Measurements from ENCODE around the gene BCL2L12. TPM values are rescaled to one million over a fixed set of nuclear protein-coding genes. Genes with fewer than 3 reads are reported as not detected.
"Not testable (repeated sequence)": the region's sequence is repeated elsewhere in the genome, so short reads cannot be mapped to it uniquely, and the experiment has no call there.

BCL2L12 gene
- total RNA-seq: 10 to 100 TPM in 2 of 6 donors, 1 to 10 TPM in 4; 6.0 to 12.0 (median 9.6) TPM
- 10 to 100 TPM; 16.2 to 16.5 TPM for polyA plus RNA-seq

- ATAC-seq: peak; percentile 89 to 94 (median 90)
- peak within 1 kb of the TSS; percentile 45 to 80 (median 67) for H3K4me3 ChIP-seq
- DNase-seq: peak; percentile 97 to 100 (median 98)
- peaks cover 0 to 7% (median 5%) of the 10 kb centered on the region in 3 donors for H3K4me1 ChIP-seq
- peak within 1 kb of the TSS; percentile 77 to 91 (median 79) for H3K27ac ChIP-seq
- H3K36me3 ChIP-seq: peaks cover 0 to 10% (median 9%) of the 10 kb centered on the region in 3 donors
- 0% methylated on average over 50 of the region's 50 CpGs for WGBS, 2 donors
- TF ChIP-seq, protein P1, sequence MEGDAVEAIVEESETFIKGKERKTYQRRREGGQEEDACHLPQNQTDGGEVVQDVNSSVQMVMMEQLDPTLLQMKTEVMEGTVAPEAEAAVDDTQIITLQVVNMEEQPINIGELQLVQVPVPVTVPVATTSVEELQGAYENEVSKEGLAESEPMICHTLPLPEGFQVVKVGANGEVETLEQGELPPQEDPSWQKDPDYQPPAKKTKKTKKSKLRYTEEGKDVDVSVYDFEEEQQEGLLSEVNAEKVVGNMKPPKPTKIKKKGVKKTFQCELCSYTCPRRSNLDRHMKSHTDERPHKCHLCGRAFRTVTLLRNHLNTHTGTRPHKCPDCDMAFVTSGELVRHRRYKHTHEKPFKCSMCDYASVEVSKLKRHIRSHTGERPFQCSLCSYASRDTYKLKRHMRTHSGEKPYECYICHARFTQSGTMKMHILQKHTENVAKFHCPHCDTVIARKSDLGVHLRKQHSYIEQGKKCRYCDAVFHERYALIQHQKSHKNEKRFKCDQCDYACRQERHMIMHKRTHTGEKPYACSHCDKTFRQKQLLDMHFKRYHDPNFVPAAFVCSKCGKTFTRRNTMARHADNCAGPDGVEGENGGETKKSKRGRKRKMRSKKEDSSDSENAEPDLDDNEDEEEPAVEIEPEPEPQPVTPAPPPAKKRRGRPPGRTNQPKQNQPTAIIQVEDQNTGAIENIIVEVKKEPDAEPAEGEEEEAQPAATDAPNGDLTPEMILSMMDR (IDR thresholded peaks at IDR 0.05): no peak
- no peaks in the 10 kb centered on the region for H3K9me3 ChIP-seq
- no peaks in the 10 kb centered on the region for H3K27me3 ChIP-seq
- peak; percentile 51 for FAIRE-seq
- intact Hi-C loops (cut with DNase I): no loop called here
Measured at GRCh38 chr19:49665351-49666119, at the start of gene BCL2L12, which contains the start of gene IRF3. Gene BCL2L12, plus strand, starts transcription at chr19:49665933. Its CDS starts 760 bp downstream, at chr19:49666693. Gene IRF3, minus strand, starts transcription at chr19:49665857. Its CDS starts 1,019 bp downstream, at chr19:49664838.

- no peak overlapping the region for H3K4me3 ChIP-seq
- intact Hi-C loops (cut with DNase I): no loop called here
- TF ChIP-seq, protein P1 (IDR thresholded peaks at IDR 0.05): no peak
- peaks cover 0 to 21% (median 15%) of the 10 kb centered on the region in 3 donors for H3K36me3 ChIP-seq
- DNase-seq (no peak), ATAC-seq (no peak), FAIRE-seq (no peak)
- no peak overlapping the region for H3K27ac ChIP-seq
- H3K27me3 ChIP-seq: no peaks in the 10 kb centered on the region
- H3K9me3 ChIP-seq: no peaks in the 10 kb centered on the region
- 97 to 99% methylated on average over 7 of the region's 7 CpGs for WGBS, 2 donors
- H3K4me1 ChIP-seq: no peaks in the 10 kb centered on the region
Measured at GRCh38 chr19:49616532-49616931, 49.2 kb upstream of the BCL2L12 start.

DNA sequence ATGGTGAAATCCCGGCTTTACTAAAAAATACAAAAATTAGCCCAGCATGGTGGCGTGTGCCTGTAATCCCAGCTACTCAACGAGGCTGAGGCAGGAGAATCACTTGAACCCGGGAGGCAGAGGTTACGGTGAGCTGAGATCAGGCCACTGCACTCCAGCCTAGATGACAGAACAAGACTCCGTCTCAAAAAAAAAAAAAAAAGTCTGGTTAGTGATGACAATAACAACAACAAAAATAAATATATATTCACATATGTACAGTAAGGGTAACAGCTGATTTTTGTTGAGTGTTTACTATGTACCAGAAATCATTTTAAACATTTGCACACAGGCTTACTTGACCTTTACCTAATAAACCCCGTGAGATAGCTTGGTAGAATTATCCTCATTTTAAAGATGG, 48.8 kb upstream of the BCL2L12 start:
- intact Hi-C loops (cut with DNase I): no loop called here
- no peak for ATAC-seq
- H3K27ac ChIP-seq: no peak overlapping the region
- peaks cover 0 to 22% (median 18%) of the 10 kb centered on the region in 3 donors for H3K36me3 ChIP-seq
- no peak overlapping the region for H3K4me3 ChIP-seq
- 93 to 95% methylated on average over 7 of the region's 7 CpGs for WGBS, 2 donors
- no peak for FAIRE-seq
- no peaks in the 10 kb centered on the region for H3K27me3 ChIP-seq
- TF ChIP-seq, protein P1 (IDR thresholded peaks at IDR 0.05): no peak
- no peaks in the 10 kb centered on the region for H3K4me1 ChIP-seq
- DNase-seq: no peak
- H3K9me3 ChIP-seq: no peaks in the 10 kb centered on the region

DNA sequence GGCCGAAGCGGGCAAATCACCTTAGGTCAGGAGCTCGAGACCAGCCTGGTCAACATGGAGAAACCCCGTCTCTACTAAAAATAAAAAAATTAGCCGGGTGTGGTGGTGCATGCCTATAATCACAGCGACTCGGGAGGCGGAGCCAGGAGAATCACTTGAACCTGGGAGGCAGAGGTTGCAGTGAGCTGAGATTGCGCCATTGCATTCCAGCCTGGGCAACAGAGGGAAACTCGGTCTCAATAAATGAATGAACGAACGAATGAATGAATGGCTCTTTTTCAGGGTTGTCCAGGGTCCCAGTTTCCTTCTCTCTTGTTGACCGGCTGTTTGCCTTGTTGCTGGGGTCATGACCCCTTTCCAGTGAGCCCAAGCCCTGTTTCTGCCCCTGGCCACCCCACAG, 47.9 kb upstream of the BCL2L12 start:
- 92 to 93% methylated on average over 13 of the region's 13 CpGs for WGBS, 2 donors
- not testable (repeated sequence) for FAIRE-seq
- peaks cover 0 to 22% (median 18%) of the 10 kb centered on the region in 3 donors for H3K36me3 ChIP-seq

DNA sequence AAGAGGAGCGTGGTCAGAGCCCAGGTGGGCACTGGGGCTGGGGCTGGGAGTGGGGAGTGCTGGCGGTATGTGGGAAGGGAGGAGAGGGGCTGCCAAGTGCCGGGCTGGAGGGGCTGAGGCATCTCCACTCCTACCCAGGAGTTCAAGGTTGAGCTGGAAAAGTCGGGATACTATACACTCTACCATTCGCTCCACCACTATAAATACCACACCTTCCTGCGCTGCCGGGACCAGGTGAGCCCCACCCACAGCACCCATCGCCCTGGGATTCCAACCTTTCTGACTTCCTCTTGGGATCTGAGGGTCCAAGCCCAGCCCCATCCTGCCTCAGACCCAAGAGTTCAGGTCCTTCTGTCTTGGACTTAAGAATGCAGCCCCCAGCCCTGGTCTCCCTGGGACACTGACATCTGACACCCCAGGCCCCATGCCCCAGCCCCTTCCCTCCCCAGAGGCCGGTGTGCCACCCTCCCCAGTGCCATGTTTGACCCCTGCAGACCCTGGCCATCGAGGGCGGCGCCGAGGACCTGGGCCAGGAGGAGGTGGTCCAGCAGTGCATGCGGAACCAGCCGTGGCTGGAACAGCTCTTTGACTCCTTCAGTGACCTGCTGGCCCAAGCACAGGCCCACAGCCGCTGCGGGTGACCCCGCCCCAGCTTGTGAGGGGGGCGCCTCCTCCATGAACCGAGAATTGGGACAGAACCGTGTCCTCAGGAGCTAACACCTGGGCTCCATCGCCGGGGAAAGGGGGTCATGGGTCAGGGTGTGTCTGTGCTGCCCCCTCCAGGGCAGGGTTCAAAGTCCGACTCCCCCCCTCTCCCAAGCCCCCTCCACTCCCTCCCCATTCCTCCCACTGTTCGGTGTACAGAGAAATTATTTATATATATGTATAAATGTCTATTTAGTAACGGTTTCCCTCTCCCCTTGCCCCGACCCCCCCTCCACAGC, 40.5 kb upstream of the BCL2L12 start:
- intact Hi-C loops (cut with DNase I): no loop called here
- DNase-seq: peak in 1 of 6 donors; percentile 75
- H3K27me3 ChIP-seq: no peaks in the 10 kb centered on the region
- TF ChIP-seq, protein P1 (IDR thresholded peaks at IDR 0.05): no peak
- no peak overlapping the region for H3K27ac ChIP-seq
- 88 to 89% methylated on average over 25 to 27 of the region's 27 CpGs for WGBS, 2 donors
- H3K9me3 ChIP-seq: no peaks in the 10 kb centered on the region
- ATAC-seq: peak in 2 of 4 donors; percentile 8 to 20
- FAIRE-seq: no peak
- peaks cover 0 to 4% (median 4%) of the 10 kb centered on the region in 3 donors for H3K36me3 ChIP-seq
- H3K4me1 ChIP-seq: no peaks in the 10 kb centered on the region
- no peak overlapping the region for H3K4me3 ChIP-seq

More for the DNA sequence above, 47.9 kb upstream of the BCL2L12 start:
- ATAC-seq; DNase-seq; intact Hi-C loops (cut with DNase I); H3K4me1 ChIP-seq; H3K27me3 ChIP-seq; H3K9me3 ChIP-seq; H3K4me3 ChIP-seq; H3K27ac ChIP-seq: not testable (repeated sequence)
